GM06990 (cell line): ENCODE measurements around the gene CORO2A.

Experiments used
- DNase-seq: peaks from one replicate; pipeline ENCODE4 v3.0.0-alpha.2; 2011; ENCODE audit not compliant: insufficient read length; ENCODE audit errors: extremely low read depth
- H3K27me3 ChIP-seq: replicated peaks from 2 replicates; pipeline ENCODE4 v1.6.0; 2011; ENCODE audit warnings: low read length; ENCODE audit not compliant: control insufficient read depth, insufficient read depth
- H3K36me3 ChIP-seq: 2 replicates; pipeline ENCODE4 v1.5.1; 2011; ENCODE audit warnings: low read length; ENCODE audit not compliant: control insufficient read depth, insufficient read depth
- H3K4me3 ChIP-seq: replicated peaks from 2 replicates; pipeline ENCODE4 v1.5.1; 2011; ENCODE audit warnings: low read depth, mild to moderate bottlenecking, control low read depth, low read length
- TF ChIP-seq, protein P1 (sequence below): IDR thresholded peaks from 2 replicates; pipeline ENCODE4 v1.5.1; 2011; ENCODE audit warnings: low read length, control low read depth, mild to moderate bottlenecking, inconsistent platforms; ENCODE audit not compliant: insufficient read depth, poor library complexity, severe bottlenecking

The CORO2A gene

DNA sequence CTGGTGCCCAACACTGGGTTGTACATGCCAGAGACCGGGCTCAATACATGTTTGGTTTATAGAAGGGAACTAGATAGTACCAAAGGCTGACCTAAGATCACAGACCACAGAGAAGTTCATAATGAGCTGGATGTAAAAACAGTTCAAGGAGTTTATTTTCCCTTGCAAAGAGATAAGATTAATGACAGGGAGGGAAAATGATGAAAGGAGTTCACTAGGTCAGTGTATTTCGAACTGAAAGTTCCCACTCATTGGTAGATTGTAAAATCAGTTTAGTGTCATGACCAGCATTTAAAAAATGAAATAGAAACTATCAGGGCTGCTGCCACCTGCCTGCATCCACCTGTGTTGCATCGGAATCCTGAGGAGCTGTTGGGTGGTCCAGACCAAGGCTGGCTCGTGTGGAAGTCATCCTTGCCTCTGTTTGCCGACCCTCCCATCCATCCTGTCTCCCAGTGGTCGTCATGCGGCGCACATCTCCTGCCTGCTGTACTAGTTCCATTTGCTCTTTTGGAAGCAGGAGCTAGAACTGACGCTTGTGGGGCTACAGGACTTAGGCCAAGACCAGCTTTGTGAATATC lies 41.9 kb upstream of the CORO2A start:
- H3K4me3 ChIP-seq = no peak overlapping the region
- TF ChIP-seq, protein P1, sequence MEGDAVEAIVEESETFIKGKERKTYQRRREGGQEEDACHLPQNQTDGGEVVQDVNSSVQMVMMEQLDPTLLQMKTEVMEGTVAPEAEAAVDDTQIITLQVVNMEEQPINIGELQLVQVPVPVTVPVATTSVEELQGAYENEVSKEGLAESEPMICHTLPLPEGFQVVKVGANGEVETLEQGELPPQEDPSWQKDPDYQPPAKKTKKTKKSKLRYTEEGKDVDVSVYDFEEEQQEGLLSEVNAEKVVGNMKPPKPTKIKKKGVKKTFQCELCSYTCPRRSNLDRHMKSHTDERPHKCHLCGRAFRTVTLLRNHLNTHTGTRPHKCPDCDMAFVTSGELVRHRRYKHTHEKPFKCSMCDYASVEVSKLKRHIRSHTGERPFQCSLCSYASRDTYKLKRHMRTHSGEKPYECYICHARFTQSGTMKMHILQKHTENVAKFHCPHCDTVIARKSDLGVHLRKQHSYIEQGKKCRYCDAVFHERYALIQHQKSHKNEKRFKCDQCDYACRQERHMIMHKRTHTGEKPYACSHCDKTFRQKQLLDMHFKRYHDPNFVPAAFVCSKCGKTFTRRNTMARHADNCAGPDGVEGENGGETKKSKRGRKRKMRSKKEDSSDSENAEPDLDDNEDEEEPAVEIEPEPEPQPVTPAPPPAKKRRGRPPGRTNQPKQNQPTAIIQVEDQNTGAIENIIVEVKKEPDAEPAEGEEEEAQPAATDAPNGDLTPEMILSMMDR = no peak
- DNase-seq = no peak
- H3K36me3 ChIP-seq = no peaks in the 10 kb centered on the region
- no peaks in the 10 kb centered on the region for H3K27me3 ChIP-seq

DNA sequence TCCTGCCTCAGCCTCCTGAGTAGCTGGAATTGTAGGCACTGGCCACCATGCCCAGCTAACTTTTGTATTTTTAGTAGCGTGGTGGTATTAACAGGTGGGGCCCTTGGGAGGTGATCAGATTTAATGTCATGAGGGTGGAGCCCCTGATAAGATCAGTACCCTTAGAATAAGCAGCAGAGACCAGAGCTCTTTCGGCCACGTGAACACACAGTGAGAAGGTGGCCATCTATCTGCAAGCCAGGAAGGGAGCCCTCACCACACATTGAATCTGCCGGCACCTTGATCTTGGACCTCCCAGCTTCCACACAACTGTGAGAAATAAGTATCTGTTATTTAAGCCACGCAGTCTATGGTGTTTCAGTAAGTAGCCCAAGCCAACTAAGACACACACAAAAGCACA lies 40.5 kb upstream of the CORO2A start:
- TF ChIP-seq, protein P1 = no peak
- Histone ChIP-seq H3K4me3 (no peak overlapping the region), H3K36me3 (no peaks in the 10 kb centered on the region), H3K27me3 (no peaks in the 10 kb centered on the region)
- no peak for DNase-seq

DNA sequence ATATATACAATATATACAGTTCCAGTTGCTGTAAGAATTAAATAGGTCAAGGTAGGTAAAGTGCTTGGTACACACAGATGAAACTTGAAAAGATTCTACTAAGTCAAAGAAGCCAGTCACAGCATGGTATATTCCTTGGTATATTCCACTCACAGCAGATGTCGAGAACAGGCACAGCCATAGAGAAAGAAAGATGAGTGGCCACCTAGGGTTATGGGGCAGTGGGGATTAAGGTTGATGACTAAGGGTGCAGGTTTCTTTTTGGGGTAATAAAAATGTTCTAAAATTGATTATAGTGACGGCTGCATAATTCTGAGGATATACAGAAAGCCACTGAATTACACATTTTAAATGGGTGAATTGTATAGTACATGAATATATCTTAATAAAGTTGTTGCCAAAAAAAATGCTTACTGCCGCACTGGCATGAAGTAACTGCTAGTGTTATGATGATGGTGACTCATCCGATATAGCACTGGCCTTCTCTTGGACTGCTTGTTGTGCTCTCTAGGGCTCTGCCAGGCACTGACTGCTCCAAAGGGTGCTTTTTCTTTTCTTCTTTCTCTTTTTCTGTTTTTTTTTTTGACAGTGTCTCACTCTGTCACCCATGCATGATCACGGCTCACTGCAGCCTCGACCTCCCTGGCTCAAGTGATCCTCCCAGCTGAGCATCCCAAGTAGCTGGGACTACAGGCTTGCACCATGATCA lies 39.5 kb upstream of the CORO2A start:
- Histone ChIP-seq H3K4me3 (no peak overlapping the region), H3K36me3 (no peaks in the 10 kb centered on the region), H3K27me3 (no peaks in the 10 kb centered on the region)
- TF ChIP-seq, protein P1 = no peak
- no peak for DNase-seq

DNA sequence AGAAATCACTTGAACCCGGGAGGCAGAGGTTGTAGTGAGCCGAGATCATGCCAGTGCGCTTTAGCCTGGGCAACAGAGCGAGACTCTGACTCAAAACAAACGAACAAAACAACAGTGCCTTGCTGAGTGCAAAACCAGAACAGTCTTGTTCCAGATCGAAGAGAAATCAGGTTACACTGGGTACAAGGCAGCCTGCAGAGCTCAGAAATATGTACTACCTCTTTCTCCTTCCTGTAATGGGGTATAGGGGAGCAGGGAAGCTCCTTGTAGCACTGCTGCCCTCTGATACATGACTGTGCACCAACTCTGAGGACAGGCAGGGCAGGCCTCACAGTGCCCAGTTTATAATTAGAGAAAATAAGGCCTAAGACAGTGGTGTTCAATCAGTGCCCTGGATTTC lies 38.4 kb upstream of the CORO2A start:
- TF ChIP-seq, protein P1 = no peak
- no peak for DNase-seq
- H3K27me3 ChIP-seq = no peaks in the 10 kb centered on the region
- H3K36me3 ChIP-seq = no peaks in the 10 kb centered on the region
- H3K4me3 ChIP-seq = no peak overlapping the region

DNA sequence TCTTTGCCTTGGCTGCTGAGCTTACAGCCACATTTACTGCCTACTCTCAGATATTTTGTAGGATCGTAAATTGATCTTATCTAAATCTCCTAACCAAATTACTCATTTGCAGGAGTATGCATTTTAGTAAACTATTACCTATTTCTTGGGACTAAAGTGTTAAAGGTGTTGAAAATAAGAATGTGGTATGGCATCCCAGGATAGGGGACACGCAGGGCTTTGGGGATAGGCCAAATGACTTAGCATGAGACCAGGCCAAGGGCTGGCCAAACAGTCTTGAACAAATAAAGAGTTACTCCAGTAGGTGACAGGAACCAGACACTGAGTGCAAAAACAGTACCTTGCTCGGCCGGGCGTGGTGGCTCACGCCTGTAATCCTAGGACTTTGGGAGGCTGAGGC lies 37.9 kb upstream of the CORO2A start:
- TF ChIP-seq, protein P1 = no peak
- no peak overlapping the region for H3K4me3 ChIP-seq
- H3K27me3 ChIP-seq = no peaks in the 10 kb centered on the region
- H3K36me3 ChIP-seq = no peaks in the 10 kb centered on the region
- no peak for DNase-seq
